Measurements from ENCODE around the gene HSPG2.

GRCh38 chr1:21919520-21919919, 17.6 kb downstream of the HSPG2 start:
- TF ChIP-seq POLR2A (IDR thresholded peaks at IDR 0.05; ENCODE audit: low read length), result no peak
- TF ChIP-seq GATA1 (IDR thresholded peaks at IDR 0.05; ENCODE audit: low read depth, low read length), result no peak
